H7 (cell line): ENCODE results near the gene C19orf18. TPM values are rescaled to one million over a fixed set of nuclear protein-coding genes. Genes with fewer than 3 reads are reported as not detected.
"Not testable (repeated sequence)": the region's sequence is repeated elsewhere in the genome, so short reads cannot be mapped to it uniquely, and the experiment has no call there.

Source experiments
- DNase-seq: peaks from one replicate; pipeline ENCODE4 v3.0.0; 2012
- H3K27me3 ChIP-seq: 2 replicates; pipeline ENCODE4 v1.6.0; 2011; ENCODE audit warnings: mild to moderate bottlenecking, low read length; ENCODE audit not compliant: control insufficient read depth, insufficient read depth
- H3K36me3 ChIP-seq: replicated peaks from 2 replicates; pipeline ENCODE4 v1.5.1; 2011; ENCODE audit warnings: low read length; ENCODE audit not compliant: control insufficient read depth, insufficient read depth
- H3K4me3 ChIP-seq: 2 replicates; pipeline ENCODE4 v1.5.1; 2011; ENCODE audit warnings: low read depth, mild to moderate bottlenecking, control low read depth, low read length, moderate library complexity; ENCODE audit not compliant: insufficient read depth
- total RNA-seq: library from RNA; depleted of rRNA; stranded (reverse); fragments of >200 nt; shearing (Covaris generic); gene quantifications from 2 replicates; pipeline ENCODE4 v1.2.3, GENCODE V29; 2014; rRNA removed

Gene C19orf18
- total RNA-seq, 1 experiment from 2014 or later: 0.38 TPM

GRCh38 chr19:57916168-57916995, 58.0 kb downstream of the C19orf18 start, which contains the start of gene ZNF417:
Gene ZNF417 (minus strand): TSS chr19:57916592. CDS start chr19:57916411, 181 bp downstream.
- H3K27me3 ChIP-seq: not testable (repeated sequence)
- Histone ChIP-seq H3K4me3 (peak within 1 kb of the TSS; percentile 81), H3K36me3 (peaks cover 10% of the 10 kb centered on the region)
- DNase-seq: peak; percentile 92

- Histone ChIP-seq H3K36me3 (peaks cover 11% of the 10 kb centered on the region), H3K27me3 (no peaks in the 10 kb centered on the region), H3K4me3 (no peak overlapping the region)
- no peak for DNase-seq
Measured at GRCh38 chr19:57914531-57914930, 59.8 kb downstream of the C19orf18 start.

Other genes with a start within 250 kb of the C19orf18 start
- 7.7 and 9.9 TPM in 2 replicates for gene ZNF671, start 246.9 kb downstream of the C19orf18 start, total RNA-seq
- gene ZNF776, start 227.7 kb downstream of the C19orf18 start, total RNA-seq: 20.4 and 21.5 TPM in 2 replicates
- gene ZNF586, start 204.9 kb downstream of the C19orf18 start, total RNA-seq: 13.4 and 15.4 TPM in 2 replicates
- gene ZNF552, start 159.6 kb downstream of the C19orf18 start, total RNA-seq: 6.6 and 9.3 TPM in 2 replicates
- gene ZNF587B, start 144.2 kb downstream of the C19orf18 start, total RNA-seq: 24.4 and 27.9 TPM in 2 replicates
- 19.0 and 19.7 TPM in 2 replicates for gene ZNF587, start 124.7 kb downstream of the C19orf18 start, total RNA-seq
- 16.8 and 24.3 TPM in 2 replicates for gene ZNF814, start 85.5 kb downstream of the C19orf18 start, total RNA-seq
- 8.1 and 10.6 TPM in 2 replicates for gene ZNF417, start 57.9 kb downstream of the C19orf18 start, total RNA-seq
- 5.7 and 6.0 TPM in 2 replicates for gene ZNF418, start 39.1 kb downstream of the C19orf18 start, total RNA-seq
- gene ZNF256, start 26.8 kb downstream of the C19orf18 start, total RNA-seq: 4.0 and 6.8 TPM in 2 replicates
- 16.9 and 19.7 TPM in 2 replicates for gene ZNF606, start 28.3 kb upstream of the C19orf18 start, total RNA-seq
- gene ZSCAN1, start 59.5 kb upstream of the C19orf18 start, total RNA-seq: not detected in 2 replicates
- 0.07 TPM in 1 of 2 replicates, not detected in the other for gene ZNF135, start 84.7 kb upstream of the C19orf18 start, total RNA-seq
- 9.2 and 16.0 TPM in 2 replicates for gene ZSCAN18, start 123.7 kb upstream of the C19orf18 start, total RNA-seq
- 9.1 and 14.2 TPM in 2 replicates for gene ZNF329, start 176.3 kb upstream of the C19orf18 start, total RNA-seq
- gene ZNF274, start 208.5 kb upstream of the C19orf18 start, total RNA-seq: 18.8 and 26.0 TPM in 2 replicates